Amygdala (tissue), 56 donors: ENCODE measurements around the gene RAPGEF1.
"Not testable (repeated sequence)": the region's sequence is repeated elsewhere in the genome, so short reads cannot be mapped to it uniquely, and the experiment has no call there.

Experiments used
- DNase-seq, 56 donors: peaks; one replicate each; lab custom pipeline; 2025; lab: John Stamatoyannopoulos, UW

The RAPGEF1 gene

DNA sequence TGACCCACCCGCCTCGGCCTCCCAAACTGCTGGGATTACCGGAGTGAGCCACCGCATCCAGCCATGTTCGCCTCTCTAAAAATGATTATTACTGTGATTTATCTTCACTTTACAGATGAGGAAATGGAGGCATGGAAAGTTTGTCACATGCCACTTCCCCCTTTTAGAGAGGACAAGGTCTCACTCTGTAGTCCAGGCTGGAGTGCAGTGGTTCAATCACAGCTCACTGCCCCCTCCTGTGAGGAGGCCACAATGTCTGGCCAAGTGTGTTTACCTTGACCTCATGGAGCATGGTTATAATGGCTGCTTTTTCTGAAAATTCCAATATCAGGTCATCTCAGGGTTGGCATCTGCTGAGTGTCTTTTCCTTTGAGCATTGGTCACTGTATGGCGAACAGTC, 187.8 kb downstream of the RAPGEF1 start:
- no peak for DNase-seq

DNA sequence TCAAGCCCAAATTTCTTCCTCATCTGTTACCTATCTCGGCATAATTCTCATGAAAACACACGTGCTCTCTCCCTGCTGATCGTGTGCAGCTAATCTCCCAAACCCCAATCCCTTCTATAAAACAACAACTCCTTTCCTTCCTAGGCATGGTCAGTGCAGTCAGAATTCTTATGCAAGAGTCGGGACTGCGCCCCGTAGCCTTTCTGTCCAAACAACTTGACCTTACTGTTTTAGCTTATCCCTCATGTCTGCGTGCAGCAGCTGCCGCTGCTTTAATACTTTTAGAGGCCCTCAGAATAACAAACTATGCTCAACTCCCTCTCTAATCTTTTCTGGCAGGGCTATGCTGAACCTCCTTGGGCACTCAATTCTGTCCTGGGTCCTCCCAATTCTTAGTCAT, 189.4 kb downstream of the RAPGEF1 start:
- DNase-seq = not testable (repeated sequence)

DNA sequence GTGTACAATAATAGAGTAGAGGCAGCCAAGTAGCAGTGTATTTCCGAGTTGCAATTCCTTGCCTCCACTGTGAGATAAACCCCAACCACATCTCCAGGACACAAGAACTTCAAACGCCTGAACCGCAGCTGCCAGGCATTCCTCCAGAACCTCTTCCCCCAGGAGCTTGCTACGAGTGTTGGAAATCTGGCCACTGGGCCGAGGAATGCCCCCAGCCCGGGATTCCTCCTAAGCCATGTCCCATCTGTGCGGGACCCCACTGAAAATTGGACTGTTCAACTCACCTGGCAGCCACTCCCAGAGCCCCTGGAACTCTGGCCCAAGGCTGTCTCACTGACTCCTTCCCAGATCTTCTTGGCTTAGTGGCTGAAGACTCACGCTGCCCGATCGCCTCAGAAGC, 190.7 kb downstream of the RAPGEF1 start:
- not testable (repeated sequence) for DNase-seq

DNA sequence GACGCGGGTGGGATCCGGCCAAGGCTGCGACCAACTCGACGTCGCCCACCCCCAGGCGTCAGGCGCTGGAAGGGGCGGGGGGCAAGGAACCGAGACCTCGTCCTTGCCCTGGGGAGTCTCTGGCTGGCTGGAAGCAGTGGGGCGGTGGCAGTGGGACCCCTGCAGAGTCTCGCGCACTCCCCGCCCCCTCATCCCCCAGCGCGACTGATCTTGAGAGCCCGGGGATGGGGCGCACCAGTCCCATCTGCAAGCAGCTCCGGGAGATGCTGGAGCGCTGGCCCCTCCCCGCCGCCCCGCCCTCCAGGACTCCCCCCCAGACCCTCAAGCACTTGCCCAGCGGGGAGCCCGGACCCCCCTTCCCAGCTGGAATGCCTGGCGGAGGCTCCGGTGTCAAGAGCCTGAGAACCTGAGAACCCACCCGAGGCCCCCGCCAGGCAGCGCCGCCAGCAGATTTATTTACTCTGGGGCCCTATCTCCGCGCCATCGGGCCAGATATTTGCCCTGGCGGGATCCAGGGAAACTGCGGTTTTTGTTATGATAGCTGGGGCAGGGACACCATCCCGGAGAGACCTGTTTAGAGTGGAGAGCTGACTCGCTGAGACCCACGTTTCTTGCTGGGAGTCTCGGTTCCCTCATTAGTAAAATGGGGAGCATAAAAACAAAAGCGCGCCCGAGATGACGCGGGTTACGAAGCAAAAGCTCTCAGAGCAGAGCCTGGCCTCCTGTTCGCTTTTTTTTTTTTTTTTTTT, 193.4 kb downstream of the RAPGEF1 start:
- no peak for DNase-seq

DNA sequence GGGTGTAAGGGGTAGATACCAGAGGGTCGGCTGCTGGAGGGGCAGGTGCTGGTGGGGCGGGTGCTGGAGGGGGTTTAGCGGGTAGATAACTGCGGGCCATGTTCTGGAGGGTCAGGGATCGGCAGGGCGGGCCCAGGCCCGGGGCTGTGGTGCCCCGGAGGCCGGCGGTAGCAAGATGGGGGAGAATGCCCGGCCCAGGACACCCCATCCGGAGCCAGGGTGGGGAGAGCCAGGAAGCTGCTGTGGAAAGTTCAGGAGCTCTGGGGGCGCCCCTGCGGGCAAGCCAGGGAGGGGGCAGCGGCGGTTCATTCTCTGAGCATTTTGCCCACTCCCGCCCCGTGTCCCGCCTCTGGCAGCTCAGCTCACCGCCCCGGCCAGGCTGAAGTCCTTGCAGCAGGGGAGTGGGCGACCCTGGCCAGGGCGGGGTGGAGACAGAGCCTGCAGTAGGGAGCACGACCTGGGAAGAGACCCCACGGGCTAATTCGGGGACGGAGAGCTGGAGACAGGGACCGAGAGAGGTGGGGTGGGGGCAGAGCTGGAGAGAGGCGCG, 194.0 kb downstream of the RAPGEF1 start:
- no peak for DNase-seq

DNA sequence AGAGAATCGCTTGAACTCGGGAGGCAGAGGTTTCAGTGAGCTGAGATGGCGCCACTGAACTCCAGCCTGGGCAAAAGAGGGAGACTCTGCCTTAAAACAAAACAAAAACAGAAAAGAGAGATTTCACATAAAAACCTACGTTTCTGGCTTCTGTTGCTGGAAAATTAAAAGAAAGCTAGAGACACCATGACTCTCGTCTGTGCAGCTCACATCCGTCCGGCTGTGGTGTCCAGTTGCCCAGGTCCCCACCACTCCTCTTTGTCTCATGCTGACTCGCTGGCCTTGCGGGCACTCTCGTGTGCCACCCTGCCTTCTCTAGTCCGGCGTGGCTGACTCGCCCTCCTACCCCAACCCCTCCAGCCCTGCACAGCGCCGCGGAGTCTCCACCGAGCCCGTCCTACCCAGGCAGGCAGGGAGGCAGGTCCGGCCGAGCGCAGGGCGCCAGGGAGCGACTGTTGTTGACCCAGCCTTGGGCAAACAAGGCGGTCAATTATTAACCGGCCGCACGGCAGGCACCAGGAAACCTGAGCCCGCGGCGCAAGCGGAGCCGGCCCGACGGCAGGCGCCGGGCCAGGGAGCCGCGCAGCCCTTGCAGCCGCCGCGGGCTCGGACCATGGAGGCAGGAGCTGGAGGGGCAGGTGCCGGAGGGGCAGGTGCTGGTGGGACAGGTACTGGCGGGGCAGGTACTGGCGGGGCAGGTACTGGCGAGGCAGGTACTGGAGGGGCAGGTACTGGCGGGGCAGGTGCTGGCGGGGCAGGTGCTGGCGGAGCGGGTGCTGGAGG, 194.7 kb downstream of the RAPGEF1 start, which contains the start of gene PRRT1B:
Gene PRRT1B, plus strand, starts transcription at position 521 of the 783 bp plus-strand sequence. Its CDS starts 93 bp downstream, at position 614.
- no peak for DNase-seq

DNA sequence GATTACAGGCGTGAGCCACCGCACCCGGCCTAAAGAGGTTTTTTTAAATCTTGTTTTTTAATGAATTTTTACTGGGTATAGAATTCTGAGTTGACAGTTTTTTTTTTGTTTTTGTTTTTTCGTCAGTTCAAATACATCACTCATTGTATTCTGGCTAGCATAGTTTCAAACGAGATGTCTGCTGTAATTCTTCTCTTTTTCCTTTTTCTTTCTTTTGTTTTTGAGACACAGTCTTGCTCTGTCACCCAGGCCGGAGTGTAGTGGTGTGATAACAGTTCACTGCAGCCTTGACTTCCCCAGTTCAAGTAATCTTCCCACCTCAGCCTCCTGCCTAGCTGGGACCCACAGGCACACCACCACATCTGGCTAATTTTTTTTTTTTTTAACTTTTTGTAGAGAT, 196.7 kb downstream of the RAPGEF1 start:
- no peak for DNase-seq

DNA sequence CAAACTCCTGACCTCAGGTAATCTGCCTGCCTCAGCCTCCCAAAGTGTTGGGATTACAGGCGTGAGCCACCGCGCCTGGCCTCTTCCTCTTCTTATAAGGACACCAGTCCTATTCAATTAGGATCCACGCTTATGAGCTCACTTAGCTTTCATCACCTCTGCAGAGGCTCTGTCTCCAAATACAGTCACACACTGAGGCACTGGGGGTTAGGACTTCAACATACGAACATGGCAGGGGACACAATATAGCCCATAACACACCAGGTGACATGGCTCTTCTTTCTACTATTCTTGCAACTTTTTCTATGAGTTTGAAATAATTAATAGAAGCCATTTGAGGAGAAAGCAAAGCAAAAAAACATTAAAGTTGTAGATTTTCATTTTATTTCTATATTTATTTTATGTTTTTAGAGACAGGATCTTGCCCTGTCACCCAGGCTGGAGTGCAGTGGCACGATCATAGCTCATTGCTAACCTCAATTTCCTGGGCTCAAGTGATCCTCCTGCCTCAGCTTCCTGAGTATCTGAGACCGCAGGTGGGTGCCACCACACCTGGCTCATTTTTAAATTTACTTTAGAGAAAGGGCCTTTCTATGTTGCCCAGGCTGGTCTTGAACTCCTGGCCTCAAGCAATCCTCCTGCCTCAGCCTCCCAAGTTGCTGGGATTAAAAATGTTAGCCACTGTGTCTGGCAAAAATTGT, 200.5 kb downstream of the RAPGEF1 start:
- DNase-seq = no peak

DNA sequence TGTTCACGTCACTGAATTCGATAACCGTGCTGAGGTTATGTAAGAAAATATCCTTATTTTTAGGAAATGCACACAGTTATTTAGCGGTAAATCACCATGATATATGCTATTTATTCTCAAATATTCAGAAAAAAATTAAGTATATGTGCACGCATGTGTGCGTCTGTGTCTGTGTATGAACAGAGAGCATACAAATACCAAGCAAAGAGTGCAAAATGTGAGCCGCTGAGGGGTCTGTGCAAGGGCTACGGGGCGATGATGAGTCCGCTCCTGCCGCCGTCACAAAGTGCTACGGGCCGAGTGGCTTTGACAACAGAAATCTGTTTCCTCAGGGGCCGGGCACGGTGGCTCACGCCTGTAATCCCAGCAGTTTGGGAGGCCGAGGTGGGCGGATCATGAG, 201.9 kb downstream of the RAPGEF1 start:
- DNase-seq = no peak

DNA sequence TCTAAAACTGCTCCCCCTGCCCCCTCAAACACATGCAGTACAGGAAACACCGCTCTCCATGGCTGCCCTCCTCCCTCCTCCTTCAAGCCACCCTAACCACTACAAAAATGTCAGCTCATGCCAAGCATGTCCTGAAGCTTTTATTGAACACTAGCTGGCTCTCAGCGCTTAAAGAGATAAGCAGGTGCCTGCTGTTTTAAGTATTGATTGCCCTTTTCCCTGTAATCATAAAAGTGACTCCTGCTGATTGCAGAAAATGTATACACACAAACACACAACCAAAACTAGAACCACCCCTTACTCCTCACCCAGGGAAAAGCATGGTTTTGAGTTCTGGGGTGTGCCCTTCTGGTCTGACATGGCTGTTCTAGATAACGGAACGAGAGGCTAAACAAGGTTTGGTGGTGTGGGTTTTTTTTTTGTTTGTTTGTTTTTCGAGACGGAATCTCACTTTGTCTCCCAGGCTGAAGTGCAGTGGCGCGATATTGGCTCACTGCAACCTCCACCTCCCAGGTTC, 205.1 kb downstream of the RAPGEF1 start:
- no peak for DNase-seq

DNA sequence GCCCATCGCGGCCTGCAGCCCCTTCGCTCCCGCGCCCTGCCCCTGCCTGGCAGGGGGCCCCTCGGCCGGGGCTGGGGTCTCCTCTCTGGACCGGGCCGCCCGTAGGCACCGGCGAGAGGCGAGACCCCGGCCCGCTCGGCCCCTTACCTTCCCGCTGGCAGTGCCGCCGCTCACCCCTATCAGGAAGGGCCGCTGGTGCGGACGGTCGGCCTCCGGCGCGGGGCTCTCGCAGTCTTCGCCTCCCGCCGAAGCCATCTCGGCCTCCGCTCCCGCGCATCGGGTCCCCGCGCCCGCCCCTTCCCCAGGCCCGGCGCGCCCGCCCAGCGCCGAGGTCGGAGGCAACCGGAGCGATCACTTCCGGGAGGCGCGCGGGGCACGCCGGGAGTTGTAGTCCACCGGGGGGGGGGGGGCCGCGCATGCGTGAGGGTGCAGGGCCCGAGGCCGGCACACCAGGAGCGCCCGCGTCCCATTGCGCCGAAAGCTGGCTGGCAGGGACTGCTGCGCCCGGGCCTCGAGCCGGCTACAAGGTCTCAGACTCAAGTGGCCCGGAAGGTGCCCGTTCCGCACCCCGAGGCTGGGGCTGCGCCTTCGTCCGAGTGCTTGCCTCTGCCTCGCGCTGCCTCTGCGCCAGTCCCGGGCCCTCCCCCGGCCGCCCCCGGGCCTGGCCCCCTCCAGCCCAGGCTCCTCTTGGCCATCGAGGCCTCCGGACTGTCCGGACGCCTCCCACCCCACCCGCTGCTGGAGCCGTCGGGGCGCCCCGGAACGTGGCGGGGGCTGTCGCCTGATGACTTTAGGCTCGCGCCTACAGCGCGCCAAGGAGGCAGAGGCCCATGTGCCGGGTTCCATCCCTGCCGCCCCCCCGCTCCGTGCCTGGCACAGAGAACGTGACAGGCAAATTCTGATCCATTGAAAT, 208.7 kb downstream of the RAPGEF1 start, which contains the start of gene UCK1:
Gene UCK1, minus strand, starts transcription at position 344 of the 913 bp plus-strand sequence. Its CDS starts 89 bp downstream, at position 255.
- DNase-seq = peak in 50 of 56 donors; percentile 19 to 89 (median 69)

DNA sequence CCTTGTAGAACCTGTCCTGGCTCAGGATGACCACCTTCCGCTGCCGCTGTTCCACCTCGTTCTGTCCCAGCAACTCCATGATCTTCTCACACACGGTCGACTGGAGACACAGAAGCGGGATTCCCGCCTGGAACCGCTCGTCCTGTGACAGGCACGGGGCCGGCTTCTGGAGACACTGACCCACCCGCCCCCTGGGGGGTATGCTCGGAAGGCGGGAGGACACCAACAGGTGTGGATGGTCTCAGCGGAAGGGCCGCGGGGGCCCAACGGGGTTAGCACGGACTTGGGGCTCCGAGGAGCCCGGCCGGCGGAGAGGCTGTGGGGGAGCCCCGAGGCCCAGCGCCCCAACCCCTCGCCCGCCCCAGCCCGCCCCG, 209.3 kb downstream of the RAPGEF1 start:
- peak in 2 of 56 donors; percentile 8 to 20 for DNase-seq

DNA sequence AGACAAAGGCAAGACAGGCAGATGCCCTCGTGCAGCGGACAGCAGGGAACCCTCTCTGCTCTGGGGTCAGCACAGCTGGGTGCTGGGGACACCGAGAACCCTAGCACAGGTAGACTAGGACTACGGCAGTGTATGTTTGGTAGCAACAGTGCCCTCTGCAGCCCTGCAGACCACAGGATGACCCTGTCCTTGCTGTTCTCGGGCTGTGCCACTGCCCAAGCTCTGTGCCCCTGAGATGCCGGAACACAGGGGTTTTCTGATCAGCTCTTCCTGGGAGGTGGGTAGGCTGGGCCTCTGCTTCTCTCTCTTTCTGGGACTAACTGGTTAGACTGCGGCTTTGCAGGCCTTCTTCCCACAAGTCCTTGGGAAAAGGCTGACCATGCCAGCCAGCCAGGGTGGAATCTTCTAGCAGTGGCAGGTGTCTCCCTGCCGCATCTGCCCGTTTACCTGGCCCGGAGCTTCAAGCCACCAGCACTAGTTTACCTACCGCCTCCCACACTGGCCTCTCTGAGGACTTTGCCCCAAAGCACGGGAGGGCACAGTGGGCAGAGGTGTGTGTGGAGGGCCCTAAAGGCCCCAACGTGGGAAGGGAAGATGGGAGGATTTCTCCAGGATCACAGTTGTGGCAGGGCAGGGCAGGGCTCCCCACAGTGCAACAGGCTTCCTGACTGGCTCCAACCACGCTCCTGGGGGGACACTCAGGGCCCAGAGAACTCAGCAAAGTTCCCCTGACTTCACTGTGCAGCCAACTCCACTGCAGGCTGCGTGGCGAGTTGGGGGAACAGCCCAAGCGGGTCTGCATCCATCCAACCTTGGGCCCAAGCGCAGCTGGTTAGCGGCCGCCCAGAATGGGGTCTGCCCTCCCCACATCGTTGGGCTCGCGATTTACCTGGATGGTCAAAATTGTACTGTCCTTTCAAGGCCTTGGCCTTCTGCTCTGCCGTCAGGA, 210.0 kb downstream of the RAPGEF1 start:
- DNase-seq = no peak

DNA sequence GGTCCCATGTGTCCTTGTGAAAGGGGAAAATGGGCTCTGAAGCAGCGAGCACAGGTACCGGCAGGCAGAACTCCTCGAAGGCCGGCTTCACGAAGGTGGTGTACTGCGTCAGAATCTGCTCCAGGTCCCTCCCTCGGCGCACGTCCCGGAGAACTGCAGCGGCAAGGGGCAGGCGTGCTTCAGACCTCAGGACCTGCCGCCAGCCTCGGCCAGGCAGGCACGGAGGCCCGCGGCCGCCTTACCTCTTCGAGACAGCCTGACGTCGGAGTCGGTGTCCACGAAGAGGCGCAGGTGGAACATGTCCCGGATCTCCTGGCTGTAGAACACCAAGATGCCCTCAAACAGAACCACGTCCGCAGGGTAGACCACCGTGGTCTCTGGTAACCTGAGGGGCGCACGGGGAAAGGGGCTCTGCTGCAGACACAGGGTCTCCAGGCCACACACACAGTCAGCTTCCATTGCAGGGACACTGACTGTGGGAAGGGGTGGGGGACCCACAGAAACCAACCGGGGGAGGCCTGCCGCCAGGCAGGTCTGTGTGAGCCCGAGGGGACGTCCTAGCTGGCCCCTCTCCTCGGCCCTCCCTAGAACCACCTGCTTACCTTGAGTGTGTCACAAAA, 210.9 kb downstream of the RAPGEF1 start:
- no peak for DNase-seq

DNA sequence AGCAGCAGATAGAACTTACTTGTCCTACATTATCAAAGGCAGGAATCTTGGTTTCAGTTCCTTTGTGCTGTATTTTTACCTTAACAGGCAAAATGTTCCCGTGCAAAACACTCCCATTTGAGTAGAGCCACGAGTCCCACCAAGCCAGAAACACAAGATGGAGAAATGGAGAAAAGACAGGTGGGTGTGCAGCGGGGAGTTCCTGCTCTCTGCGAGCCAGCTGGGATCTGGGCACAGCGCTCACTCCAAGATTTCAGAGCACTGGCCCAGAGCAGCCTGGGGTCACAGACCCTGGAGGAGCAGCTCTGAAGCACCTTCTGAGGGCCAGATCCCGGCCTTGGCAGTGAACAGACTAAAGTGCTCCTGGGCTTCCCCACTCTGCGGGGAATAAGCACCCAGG, 211.7 kb downstream of the RAPGEF1 start:
- no peak for DNase-seq
